Measurements from ENCODE around the gene P3R3URF.

The P3R3URF gene

DNA sequence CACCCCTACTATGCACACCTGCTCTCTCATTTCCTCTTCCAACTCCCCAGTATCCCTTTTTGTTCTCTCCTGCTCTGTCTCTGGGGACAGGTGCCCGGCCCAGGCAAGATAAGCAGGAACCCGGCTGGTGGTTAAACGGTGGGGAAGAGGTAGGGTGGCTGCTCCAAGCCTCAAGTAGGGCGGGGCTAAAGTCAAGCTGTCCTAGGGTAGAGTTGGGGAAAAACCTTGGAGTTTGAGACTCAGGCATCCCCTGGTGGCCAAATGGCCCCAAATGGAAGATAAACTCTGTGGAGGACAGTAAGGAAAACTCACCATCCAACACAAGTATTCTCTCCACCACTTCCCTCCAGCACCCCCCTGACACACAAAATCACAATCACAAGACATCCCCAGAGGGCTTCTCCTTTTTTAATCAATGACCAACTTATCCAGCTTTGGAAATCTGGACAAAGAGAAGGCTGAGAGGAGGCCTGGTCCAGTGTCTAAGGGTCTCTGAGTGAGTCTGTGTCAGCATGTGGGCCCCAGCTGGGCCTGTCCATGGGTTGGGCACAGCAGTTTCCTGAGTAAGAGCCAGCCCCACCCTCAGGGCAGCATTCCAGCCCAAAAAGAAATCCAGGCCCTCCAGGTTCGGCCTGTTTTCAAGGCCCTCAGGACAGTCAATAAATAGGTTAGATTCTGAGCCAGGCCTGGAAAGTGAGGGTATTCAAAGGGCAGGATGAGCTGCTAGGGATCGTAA lies 12.2 kb upstream of the P3R3URF start:
- TF ChIP-seq CTCF (IDR thresholded peaks at IDR 0.05; ENCODE audit: control insufficient read depth, insufficient read depth, low read depth, low read length, missing control alignments), result peak; percentile 6
- H3K4me3 ChIP-seq (ENCODE audit: control insufficient read depth, low read depth, low read length), result no peak overlapping the region
- no peak for DNase-seq (ENCODE audit: low read depth)

DNA sequence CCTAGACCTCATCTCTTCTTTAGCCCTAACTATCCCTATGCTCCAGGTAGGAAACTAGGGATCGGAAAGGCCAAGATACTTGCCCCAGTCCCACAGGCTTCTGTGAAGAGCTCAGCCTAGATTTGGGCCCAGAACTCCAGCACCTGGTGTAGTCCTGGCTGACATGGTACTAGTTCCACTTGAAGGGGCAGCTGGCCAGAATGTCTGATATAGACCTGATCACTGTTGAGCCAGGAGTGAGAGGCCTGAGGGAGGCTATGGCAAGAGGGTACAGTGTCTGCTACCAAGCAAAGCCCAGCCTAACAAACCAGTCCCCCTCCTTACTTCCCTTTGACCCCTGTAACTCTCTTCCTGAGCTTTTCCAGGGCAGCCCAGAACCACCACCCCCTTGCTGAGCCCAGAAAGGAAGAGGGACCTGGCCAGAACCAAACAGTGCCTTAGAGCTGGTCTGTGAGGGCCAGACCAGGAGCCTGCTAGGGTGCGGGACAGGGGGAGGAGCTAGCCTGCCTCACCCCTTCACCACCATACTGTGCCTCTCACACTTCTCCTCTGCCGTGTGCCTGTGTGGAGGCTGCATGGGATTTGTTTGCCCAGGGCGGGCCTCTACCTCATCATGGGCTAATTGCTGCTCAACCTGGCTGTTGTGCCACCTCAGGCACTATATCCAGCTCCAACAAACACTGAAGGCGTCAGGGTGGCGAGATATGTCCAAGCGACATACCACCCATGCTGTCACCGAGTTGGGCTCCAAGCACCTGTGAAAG lies 11.0 kb upstream of the P3R3URF start:
- DNase-seq (ENCODE audit: low read depth), result no peak
- no peak overlapping the region for H3K4me3 ChIP-seq (ENCODE audit: control insufficient read depth, low read depth, low read length)
- no peak for TF ChIP-seq CTCF (IDR thresholded peaks at IDR 0.05; ENCODE audit: control insufficient read depth, insufficient read depth, low read depth, low read length, missing control alignments)

- no peak for DNase-seq (ENCODE audit: low read depth)
- no peak overlapping the region for H3K4me3 ChIP-seq (ENCODE audit: control insufficient read depth, low read depth, low read length)
- no peak for TF ChIP-seq CTCF (IDR thresholded peaks at IDR 0.05; ENCODE audit: control insufficient read depth, insufficient read depth, low read depth, low read length, missing control alignments)
Observed at GRCh38 chr1:46186076-46186475, 9.8 kb upstream of the P3R3URF start.

- TF ChIP-seq CTCF (IDR thresholded peaks at IDR 0.05; ENCODE audit: control insufficient read depth, insufficient read depth, low read depth, low read length, missing control alignments), result no peak
- DNase-seq (ENCODE audit: low read depth), result no peak
- H3K4me3 ChIP-seq (ENCODE audit: control insufficient read depth, low read depth, low read length), result no peak overlapping the region
Observed at GRCh38 chr1:46184920-46185658, 8.8 kb upstream of the P3R3URF start.

DNA sequence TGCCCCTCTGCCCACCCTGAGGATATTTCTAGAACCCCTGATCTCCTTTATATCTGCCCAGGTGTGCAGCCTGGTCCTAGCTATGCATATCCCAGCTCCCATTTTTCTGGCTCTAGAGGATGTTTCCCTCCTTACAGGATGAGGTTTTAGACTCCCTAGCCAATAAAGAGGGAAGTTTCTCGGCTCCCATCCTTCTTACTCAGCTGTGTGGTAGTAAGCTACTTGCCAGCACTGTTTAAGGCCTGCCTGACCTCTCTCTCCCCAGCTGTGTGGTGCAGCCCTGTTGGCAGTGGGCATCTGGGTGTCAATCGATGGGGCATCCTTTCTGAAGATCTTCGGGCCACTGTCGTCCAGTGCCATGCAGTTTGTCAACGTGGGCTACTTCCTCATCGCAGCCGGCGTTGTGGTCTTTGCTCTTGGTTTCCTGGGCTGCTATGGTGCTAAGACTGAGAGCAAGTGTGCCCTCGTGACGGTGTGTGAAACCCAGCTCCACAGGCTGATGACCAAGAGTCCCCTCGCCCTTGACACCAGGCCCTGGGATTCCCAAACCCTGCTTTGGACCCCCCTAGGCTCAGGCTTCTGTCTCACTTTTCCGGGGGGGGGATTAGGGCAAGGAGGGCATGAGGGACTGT lies 7.8 kb upstream of the P3R3URF start:
- no peak for DNase-seq (ENCODE audit: low read depth)
- no peak overlapping the region for H3K4me3 ChIP-seq (ENCODE audit: control insufficient read depth, low read depth, low read length)
- no peak for TF ChIP-seq CTCF (IDR thresholded peaks at IDR 0.05; ENCODE audit: control insufficient read depth, insufficient read depth, low read depth, low read length, missing control alignments)
